ENCODE data around the gene ERF.
A peak's percentile ranks its signal among the peaks of the same experiment; 100 is the strongest.
"Not testable (repeated sequence)": the region's sequence is repeated elsewhere in the genome, so short reads cannot be mapped to it uniquely, and the experiment has no call there.

The ERF gene

GRCh38 chr19:42276821-42277220, 21.9 kb upstream of the ERF start:
- no peak for DNase-seq (ENCODE audit: extremely low spot score, insufficient read length, low read depth)
- FAIRE-seq = no peak

GRCh38 chr19:42276284-42276683, 21.4 kb upstream of the ERF start:
- no peak for FAIRE-seq
- DNase-seq (ENCODE audit: extremely low spot score, insufficient read length, low read depth) = no peak

- FAIRE-seq = no peak
Measured at GRCh38 chr19:42275517-42275916, 20.6 kb upstream of the ERF start.

GRCh38 chr19:42275103-42275502, 20.2 kb upstream of the ERF start:
- DNase-seq (ENCODE audit: extremely low spot score, insufficient read length, low read depth) (no peak), FAIRE-seq (no peak)

More at GRCh38 chr19:42275517-42275916, 20.6 kb upstream of the ERF start:
- DNase-seq (ENCODE audit: extremely low spot score, insufficient read length, low read depth) = no peak

- FAIRE-seq (no peak), DNase-seq (ENCODE audit: extremely low spot score, insufficient read length, low read depth) (no peak)
Measured at GRCh38 chr19:42274065-42274682, 19.2 kb upstream of the ERF start.

- DNase-seq (ENCODE audit: extremely low spot score, insufficient read length, low read depth) (no peak), FAIRE-seq (no peak)
Measured at GRCh38 chr19:42273407-42274064, 18.6 kb upstream of the ERF start.

- DNase-seq (ENCODE audit: extremely low spot score, insufficient read length, low read depth) (no peak), FAIRE-seq (no peak)
Measured at GRCh38 chr19:42272989-42273406, 18.1 kb upstream of the ERF start.

- FAIRE-seq (no peak), DNase-seq (ENCODE audit: extremely low spot score, insufficient read length, low read depth) (no peak)
Measured at GRCh38 chr19:42272535-42272897, 17.6 kb upstream of the ERF start.

- no peak for FAIRE-seq
- DNase-seq (ENCODE audit: extremely low spot score, insufficient read length, low read depth) = no peak
Measured at GRCh38 chr19:42271861-42272534, 17.1 kb upstream of the ERF start.

- no peak for DNase-seq (ENCODE audit: extremely low spot score, insufficient read length, low read depth)
- no peak for FAIRE-seq
Measured at GRCh38 chr19:42271045-42271419, 16.1 kb upstream of the ERF start.

- FAIRE-seq (peak; percentile 90), DNase-seq (ENCODE audit: extremely low spot score, insufficient read length, low read depth) (no peak)
Measured at GRCh38 chr19:42270346-42271044, 15.6 kb upstream of the ERF start.

GRCh38 chr19:42269478-42270345, 14.8 kb upstream of the ERF start:
- FAIRE-seq (no peak), DNase-seq (ENCODE audit: extremely low spot score, insufficient read length, low read depth) (no peak)

- FAIRE-seq = peak; percentile 100
- DNase-seq (ENCODE audit: extremely low spot score, insufficient read length, low read depth) = peak; percentile 81
Measured at GRCh38 chr19:42268704-42269477, 14.0 kb upstream of the ERF start, which contains the start of gene CIC. Gene CIC (plus strand): TSS chr19:42269252. CDS start chr19:42271784, 2,532 bp downstream.

- no peak for FAIRE-seq
Measured at GRCh38 chr19:42268142-42268703, 13.3 kb upstream of the ERF start.

GRCh38 chr19:42267644-42268141, 12.8 kb upstream of the ERF start:
- DNase-seq (ENCODE audit: extremely low spot score, insufficient read length, low read depth) = no peak
- FAIRE-seq = no peak

More at GRCh38 chr19:42268142-42268703, 13.3 kb upstream of the ERF start:
- DNase-seq (ENCODE audit: extremely low spot score, insufficient read length, low read depth) = peak; percentile 82

GRCh38 chr19:42266928-42267603, 12.1 kb upstream of the ERF start:
- FAIRE-seq; DNase-seq (ENCODE audit: extremely low spot score, insufficient read length, low read depth): not testable (repeated sequence)

- not testable (repeated sequence) for FAIRE-seq
Measured at GRCh38 chr19:42266105-42266504, 11.2 kb upstream of the ERF start.

GRCh38 chr19:42261763-42262162, 6.8 kb upstream of the ERF start:
- DNase-seq (ENCODE audit: extremely low spot score, insufficient read length, low read depth) (no peak), FAIRE-seq (no peak)

More at GRCh38 chr19:42266105-42266504, 11.2 kb upstream of the ERF start:
- not testable (repeated sequence) for DNase-seq (ENCODE audit: extremely low spot score, insufficient read length, low read depth)
